ENCODE results near the gene SPRED3.
A peak's percentile ranks its signal among the peaks of the same experiment; 100 is the strongest.

The SPRED3 gene

DNA sequence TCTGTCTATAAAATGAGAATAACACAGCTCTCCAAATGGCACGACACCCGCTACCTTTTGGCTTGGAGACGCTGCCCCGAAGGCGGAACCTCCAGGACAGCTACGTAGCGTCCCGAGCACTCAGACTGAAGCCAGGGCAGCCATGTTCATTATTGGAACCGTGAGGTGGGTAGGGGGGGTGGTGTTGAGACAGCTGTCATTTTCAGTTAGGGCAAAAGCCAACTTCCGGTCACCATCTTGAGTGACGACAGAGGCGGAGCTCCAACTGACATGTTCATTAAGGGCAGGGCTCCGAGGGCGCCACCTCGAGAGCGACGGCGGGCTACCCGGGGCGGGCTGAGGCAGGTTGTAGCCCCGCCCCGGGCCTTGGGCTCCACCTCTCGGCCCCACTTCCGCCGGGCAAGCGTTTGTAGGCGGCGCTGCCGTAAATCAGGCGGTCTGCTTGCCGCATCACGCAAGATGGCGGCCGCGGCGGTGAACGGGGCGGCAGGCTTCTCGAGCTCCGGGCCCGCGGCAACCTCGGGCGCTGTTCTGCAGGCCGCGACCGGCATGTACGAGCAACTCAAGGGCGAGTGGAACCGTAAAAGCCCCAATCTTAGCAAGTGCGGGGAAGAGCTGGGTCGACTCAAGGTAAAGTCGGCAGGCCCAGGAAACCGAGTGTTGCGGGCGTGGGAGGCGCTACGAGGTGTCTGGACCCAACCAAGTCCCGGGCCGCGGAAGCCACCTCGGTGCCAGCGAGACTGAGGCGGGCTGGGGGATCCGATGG is 14.0 kb upstream of the SPRED3 start, which contains the start of gene PSMD8:
PSMD8 (plus strand) TSS at position 240 of the 766 bp plus-strand sequence; CDS start at position 271, 31 bp downstream.
- TF ChIP-seq, protein P1, sequence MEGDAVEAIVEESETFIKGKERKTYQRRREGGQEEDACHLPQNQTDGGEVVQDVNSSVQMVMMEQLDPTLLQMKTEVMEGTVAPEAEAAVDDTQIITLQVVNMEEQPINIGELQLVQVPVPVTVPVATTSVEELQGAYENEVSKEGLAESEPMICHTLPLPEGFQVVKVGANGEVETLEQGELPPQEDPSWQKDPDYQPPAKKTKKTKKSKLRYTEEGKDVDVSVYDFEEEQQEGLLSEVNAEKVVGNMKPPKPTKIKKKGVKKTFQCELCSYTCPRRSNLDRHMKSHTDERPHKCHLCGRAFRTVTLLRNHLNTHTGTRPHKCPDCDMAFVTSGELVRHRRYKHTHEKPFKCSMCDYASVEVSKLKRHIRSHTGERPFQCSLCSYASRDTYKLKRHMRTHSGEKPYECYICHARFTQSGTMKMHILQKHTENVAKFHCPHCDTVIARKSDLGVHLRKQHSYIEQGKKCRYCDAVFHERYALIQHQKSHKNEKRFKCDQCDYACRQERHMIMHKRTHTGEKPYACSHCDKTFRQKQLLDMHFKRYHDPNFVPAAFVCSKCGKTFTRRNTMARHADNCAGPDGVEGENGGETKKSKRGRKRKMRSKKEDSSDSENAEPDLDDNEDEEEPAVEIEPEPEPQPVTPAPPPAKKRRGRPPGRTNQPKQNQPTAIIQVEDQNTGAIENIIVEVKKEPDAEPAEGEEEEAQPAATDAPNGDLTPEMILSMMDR (IDR thresholded peaks at IDR 0.05; ENCODE audit: control insufficient read depth, extremely low read depth, insufficient read depth) = no peak
- peak; percentile 100 for DNase-seq (ENCODE audit: low read depth)
- peak within 1 kb of the TSS; percentile 99 for H3K4me3 ChIP-seq (ENCODE audit: low read depth, low read length)

DNA sequence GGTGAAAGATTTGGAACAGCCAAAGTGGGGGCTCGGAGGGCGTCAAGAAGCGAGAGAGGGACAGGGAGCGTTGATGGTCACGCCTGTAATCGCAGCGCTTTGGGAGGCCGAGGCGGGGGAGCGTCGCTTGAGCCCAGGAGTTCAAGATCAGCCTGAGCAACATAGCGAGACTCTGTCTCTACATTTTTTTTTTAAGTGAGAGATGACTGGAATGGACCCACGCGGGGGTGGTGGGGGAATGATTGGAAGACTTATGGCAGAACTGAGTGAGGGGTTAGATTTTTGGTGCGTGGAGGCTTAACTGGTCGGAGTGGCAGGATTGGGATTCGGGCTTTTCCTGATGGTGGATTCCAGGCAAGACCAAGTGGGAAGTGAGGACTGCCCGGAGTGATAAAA is 13.4 kb upstream of the SPRED3 start:
- DNase-seq (ENCODE audit: low read depth) = no peak
- TF ChIP-seq, protein P1 (IDR thresholded peaks at IDR 0.05; ENCODE audit: control insufficient read depth, extremely low read depth, insufficient read depth) = no peak
- H3K4me3 ChIP-seq (ENCODE audit: low read depth, low read length) = peak overlapping the region; percentile 99

DNA sequence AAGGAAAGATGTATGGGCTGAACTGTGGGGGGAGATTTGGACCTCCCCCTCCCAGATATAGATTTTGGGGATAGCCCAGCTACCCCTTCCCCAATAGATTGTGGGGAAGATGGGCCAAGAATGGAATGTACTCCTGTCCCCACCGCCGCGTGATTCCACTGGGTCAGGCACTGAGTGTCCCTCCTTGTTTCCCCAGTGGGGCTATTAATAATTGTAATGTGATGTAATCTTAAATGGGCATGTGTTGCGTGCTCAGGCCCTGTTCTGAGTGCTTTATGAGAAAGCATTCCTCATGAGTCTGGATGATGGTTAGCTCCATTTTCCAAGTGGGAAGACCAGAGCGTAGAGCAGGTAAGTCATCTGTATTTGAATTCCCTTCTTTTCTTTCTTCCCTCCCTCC is 12.7 kb upstream of the SPRED3 start:
- peak overlapping the region; percentile 99 for H3K4me3 ChIP-seq (ENCODE audit: low read depth, low read length)
- TF ChIP-seq, protein P1 (IDR thresholded peaks at IDR 0.05; ENCODE audit: control insufficient read depth, extremely low read depth, insufficient read depth) = no peak
- DNase-seq (ENCODE audit: low read depth) = peak; percentile 69

DNA sequence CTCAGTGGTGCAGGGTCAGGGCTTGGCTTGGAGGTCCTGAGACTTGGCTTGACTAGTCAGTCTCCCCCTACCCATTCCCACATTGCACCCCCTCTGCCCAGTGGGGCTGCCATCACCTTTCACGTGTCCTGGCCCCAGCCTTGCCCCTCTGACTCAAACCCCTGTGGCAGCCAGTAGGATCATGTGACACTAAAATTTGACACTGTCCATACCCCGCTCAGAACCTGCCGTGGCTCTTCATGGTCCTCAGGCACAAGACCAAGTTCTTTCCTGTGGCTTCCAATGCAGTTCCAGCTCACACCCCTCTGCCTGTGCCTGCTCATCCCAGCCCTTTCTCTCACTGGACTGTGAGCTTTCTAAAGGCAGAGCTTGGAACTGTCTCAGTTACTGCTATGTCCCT is 11.9 kb upstream of the SPRED3 start:
- no peak for DNase-seq (ENCODE audit: low read depth)
- TF ChIP-seq, protein P1 (IDR thresholded peaks at IDR 0.05; ENCODE audit: control insufficient read depth, extremely low read depth, insufficient read depth) = no peak
- peak overlapping the region; percentile 99 for H3K4me3 ChIP-seq (ENCODE audit: low read depth, low read length)

DNA sequence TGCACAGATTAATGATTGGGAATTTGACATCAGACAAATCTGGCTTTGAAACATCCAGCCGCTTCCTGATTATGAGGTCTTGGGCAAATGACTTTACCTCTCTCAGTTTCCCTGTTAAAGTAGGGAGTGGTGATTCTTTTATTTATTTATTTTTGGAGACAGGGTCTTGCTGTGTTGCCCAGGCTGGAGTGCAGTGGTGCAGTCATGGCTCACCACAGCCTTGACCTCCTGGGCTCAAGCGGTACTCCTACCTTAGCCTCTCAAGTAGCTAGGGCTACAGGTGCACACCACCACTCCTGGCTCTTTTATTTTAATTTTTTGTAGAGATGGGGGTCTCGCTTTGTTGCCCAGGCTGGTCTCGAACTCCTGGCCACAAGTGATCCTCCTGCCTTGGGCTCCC is 11.4 kb upstream of the SPRED3 start:
- TF ChIP-seq, protein P1 (IDR thresholded peaks at IDR 0.05; ENCODE audit: control insufficient read depth, extremely low read depth, insufficient read depth) = no peak
- DNase-seq (ENCODE audit: low read depth) = no peak
- H3K4me3 ChIP-seq (ENCODE audit: low read depth, low read length) = no peak overlapping the region

DNA sequence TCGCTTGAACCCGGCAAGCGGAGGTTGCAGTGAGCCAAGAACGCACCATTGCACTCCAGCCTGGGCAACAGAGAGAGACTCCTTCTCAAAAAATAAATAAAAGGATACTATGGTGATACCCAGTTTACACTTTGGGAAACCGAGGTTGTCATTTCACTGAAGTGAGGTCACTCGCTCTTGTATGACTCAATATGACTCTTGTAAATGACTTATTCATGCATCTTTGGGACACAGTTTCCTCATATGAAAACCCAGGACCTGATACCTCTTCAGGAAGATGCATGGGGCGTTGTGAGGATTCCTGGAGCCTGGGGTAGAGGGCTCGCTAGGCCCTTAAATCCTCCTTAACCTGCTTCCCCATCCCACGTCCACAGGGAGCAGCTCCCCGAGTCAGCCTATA is 9.6 kb upstream of the SPRED3 start:
- DNase-seq (ENCODE audit: low read depth) = no peak
- H3K4me3 ChIP-seq (ENCODE audit: low read depth, low read length) = no peak overlapping the region
- TF ChIP-seq, protein P1 (IDR thresholded peaks at IDR 0.05; ENCODE audit: control insufficient read depth, extremely low read depth, insufficient read depth) = no peak

DNA sequence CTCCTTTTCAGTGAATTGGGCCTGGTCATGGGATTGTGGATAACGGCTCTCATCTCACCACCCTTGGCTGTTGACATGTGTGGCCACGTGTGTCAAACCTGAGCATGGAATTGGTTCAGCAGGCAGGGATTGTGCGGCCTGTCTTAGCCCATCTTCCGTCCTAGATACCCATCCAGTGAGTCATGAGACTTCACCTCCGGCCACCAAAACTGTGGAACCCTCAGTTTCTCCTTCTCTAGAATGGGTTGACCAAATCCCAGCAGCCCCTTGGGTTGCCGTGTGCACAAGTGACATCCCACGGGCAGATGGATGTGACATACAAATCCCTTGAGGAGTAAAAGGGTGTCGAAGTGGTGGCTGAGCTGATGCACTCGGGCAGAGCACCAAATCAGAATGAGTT is 7.4 kb upstream of the SPRED3 start:
- DNase-seq (ENCODE audit: low read depth) = no peak
- TF ChIP-seq, protein P1 (IDR thresholded peaks at IDR 0.05; ENCODE audit: control insufficient read depth, extremely low read depth, insufficient read depth) = no peak
- no peak overlapping the region for H3K4me3 ChIP-seq (ENCODE audit: low read depth, low read length)
